BJ (cell line): ENCODE data around the gene THAP5. TPM values are rescaled to one million over a fixed set of nuclear protein-coding genes. Genes with fewer than 3 reads are reported as not detected.

Experiments
- CTCF ChIA-PET: fragments of 350-600 bp; formaldehyde crosslinking; extraction: SDS; loops from one replicate; lab custom pipeline; 2021; ENCODE audit warnings: antibody characterized with exemption, inconsistent platforms; lab: Yijun Ruan, JAX
- POLR2A ChIA-PET: fragments of 300-600 bp; sonication (Branson Sonifier 250); formaldehyde crosslinking; extraction: SDS; loops from one replicate; lab custom pipeline; 2021; ENCODE audit warnings: antibody characterized with exemption; lab: Charles Lee
- DNase-seq: peaks from one replicate; pipeline ENCODE4 v3.0.0-alpha.2; 2011; ENCODE audit warnings: low read depth
- H3K27me3 ChIP-seq: 2 replicates; pipeline ENCODE4 v1.6.0; 2011; ENCODE audit warnings: low read length; ENCODE audit not compliant: control insufficient read depth, insufficient read depth
- H3K36me3 ChIP-seq: 2 replicates; pipeline ENCODE4 v1.5.1; 2011; ENCODE audit warnings: low read length; ENCODE audit not compliant: control insufficient read depth, insufficient read depth
- H3K4me3 ChIP-seq: 2 replicates; pipeline ENCODE4 v1.5.1; 2011; ENCODE audit warnings: low read depth, mild to moderate bottlenecking, control low read depth, low read length
- CTCF ChIP-seq: IDR thresholded peaks from 2 replicates; pipeline ENCODE4 v1.5.1; 2011; ENCODE audit warnings: low read depth, mild to moderate bottlenecking, control low read depth, inconsistent platforms, low read length, moderate library complexity; ENCODE audit not compliant: insufficient read depth
- polyA plus RNA-seq: library from polyadenylated mRNA; depleted of rRNA; stranded (reverse); fragments of >200 nt; gene quantifications from 2 replicates; pipeline ENCODE4 v1.2.3, GENCODE V29; 2011

THAP5 gene
- polyA plus RNA-seq, 1 experiment = 4.9 TPM

- H3K27me3 ChIP-seq = no peaks in the 10 kb centered on the region
- ChIA-PET CTCF (no interaction called here), POLR2A (no interaction called here)
Measured at GRCh38 chr7:108578937-108579336, 9.4 kb upstream of the THAP5 start.

GRCh38 chr7:108576116-108576515 is 6.6 kb upstream of the THAP5 start:
- no peaks in the 10 kb centered on the region for H3K36me3 ChIP-seq
- H3K4me3 ChIP-seq = no peak overlapping the region
- no peak for DNase-seq
- POLR2A ChIA-PET = no interaction called here
- CTCF ChIA-PET = no interaction called here
- no peaks in the 10 kb centered on the region for H3K27me3 ChIP-seq
- no peak for TF ChIP-seq CTCF

More at GRCh38 chr7:108578937-108579336, 9.4 kb upstream of the THAP5 start:
- no peak for DNase-seq
- no peak overlapping the region for H3K4me3 ChIP-seq
- no peak for TF ChIP-seq CTCF
- no peaks in the 10 kb centered on the region for H3K36me3 ChIP-seq

GRCh38 chr7:108575156-108575555 is 5.7 kb upstream of the THAP5 start:
- Histone ChIP-seq H3K27me3 (no peaks in the 10 kb centered on the region), H3K36me3 (no peaks in the 10 kb centered on the region), H3K4me3 (no peak overlapping the region)
- DNase-seq = no peak
- ChIA-PET CTCF (no interaction called here), POLR2A (no interaction called here)
- TF ChIP-seq CTCF = no peak

GRCh38 chr7:108572480-108572879 is 3.0 kb upstream of the THAP5 start:
- ChIA-PET CTCF (no interaction called here), POLR2A (no interaction called here)
- Histone ChIP-seq H3K27me3 (no peaks in the 10 kb centered on the region), H3K4me3 (no peak overlapping the region), H3K36me3 (no peaks in the 10 kb centered on the region)
- TF ChIP-seq CTCF = no peak
- no peak for DNase-seq

- Histone ChIP-seq H3K36me3 (no peaks in the 10 kb centered on the region), H3K4me3 (peak overlapping the region; percentile 94), H3K27me3 (no peaks in the 10 kb centered on the region)
- no peak for TF ChIP-seq CTCF
- ChIA-PET CTCF (no interaction called here), POLR2A (interaction anchor here (0.6 to 1.5 kb wide), 2 partner anchors 12 to 44 kb away, joined by 4 to 7 read pairs; no protein-coding TSS in a partner anchor)
- DNase-seq = no peak
Measured at GRCh38 chr7:108570146-108570755, 745 bp upstream of the THAP5 start.
